Renal pelvis (tissue), 4 donors: ENCODE results near the gene CFI. TPM values are rescaled to one million over a fixed set of nuclear protein-coding genes. Genes with fewer than 3 reads are reported as not detected.
"Not testable (repeated sequence)": the region's sequence is repeated elsewhere in the genome, so short reads cannot be mapped to it uniquely, and the experiment has no call there.

Experiments
- DNase-seq: peaks from one replicate; pipeline ENCODE4 v3.0.0-alpha.2; 2013
- polyA plus RNA-seq, 3 donors: library from polyadenylated mRNA; unstranded; fragments of 120-200 nt; gene quantifications; one replicate each; pipeline ENCODE4 v1.2.1, GENCODE V29; 2013; ENCODE audit not compliant: insufficient read length in 3 of 3

CFI gene
- polyA plus RNA-seq, 3 donors = 75.2 to 79.1 (median 78.8) TPM

DNA sequence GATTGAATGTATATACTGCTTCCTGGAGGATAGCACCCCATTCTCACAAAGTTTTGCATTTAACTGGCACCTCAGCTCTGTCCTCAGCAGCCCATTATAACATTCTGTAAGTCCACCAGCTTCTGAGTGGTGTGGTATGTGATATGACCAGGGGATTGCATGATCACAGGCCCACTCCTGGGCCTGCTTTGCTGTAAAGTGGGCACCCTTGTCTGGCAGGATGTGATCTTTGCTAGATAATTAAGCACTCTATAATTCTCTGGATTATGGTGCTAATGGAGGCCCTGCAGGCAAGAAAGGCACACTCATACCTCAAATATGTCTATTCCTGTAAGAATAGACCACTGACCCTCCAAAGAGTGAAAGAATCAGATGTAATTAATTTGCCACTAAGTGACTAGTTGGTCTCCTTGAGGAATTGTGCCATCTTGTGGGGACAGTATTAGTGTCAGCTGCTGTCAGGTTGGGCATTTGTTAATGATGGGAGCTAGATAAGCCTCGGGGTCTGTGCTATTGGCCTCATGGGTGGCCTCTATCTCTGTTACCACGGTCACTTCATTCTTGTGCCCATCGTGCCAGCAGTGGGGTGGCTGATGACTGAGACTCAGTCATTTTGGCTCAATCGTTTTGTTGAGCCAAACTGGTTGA lies 2.2 kb upstream of the CFI start:
- DNase-seq = peak; percentile 36

DNA sequence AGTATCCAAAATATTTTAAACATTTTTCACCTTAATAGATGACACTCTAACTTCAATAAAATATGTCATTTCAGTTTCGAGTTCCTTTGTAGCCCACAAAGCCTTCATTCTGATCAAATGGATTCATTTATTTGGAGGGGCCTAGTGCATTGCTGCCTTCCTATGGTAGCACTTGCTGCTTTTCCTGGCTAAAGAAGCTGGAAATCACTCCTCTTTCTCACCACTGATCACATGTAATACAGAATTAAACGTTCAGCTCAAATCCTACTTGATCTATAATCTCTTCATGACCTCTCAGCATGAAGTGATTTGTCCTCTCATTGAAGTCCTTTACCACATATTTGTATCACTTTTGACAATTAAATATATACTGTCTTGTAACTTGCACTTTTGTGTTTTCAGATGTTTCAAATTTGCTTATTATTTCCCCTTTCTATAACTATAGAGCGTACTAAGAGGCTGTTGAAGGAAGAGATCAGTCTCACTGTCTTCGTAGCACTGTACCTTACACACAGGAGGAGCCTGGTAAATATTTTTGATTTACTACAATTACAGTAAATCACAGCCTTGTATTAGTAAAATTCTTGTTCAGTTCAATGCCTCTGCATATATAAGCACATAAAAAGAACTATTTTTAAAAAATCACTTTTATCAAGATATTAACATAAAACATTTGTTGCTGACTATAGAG lies 555 bp downstream of the CFI start:
- DNase-seq = no peak

- no peak for DNase-seq
These were observed 2.9 kb downstream of the CFI start for GRCh38 chr4:109798866-109799265.

- no peak for DNase-seq
These were observed 6.7 kb downstream of the CFI start for GRCh38 chr4:109795059-109795458.

DNA sequence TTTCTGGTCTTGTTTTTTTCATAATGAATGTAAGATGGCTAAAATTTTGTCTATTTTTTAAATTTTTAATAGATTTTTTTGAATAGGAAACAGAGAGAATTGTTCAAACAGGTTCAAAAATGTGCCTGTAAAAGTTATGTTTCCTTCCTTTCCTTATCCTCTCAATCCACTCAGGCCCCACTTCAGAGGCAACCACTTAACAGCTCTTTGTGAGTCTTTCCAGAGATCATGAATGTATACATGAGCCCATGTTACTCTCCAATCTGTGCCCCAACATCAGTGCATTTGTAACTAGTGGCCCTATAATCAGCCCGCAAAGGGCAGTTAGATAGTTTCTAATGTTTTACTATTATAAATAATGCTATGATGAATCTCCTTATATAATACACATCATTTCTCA lies 14.0 kb downstream of the CFI start:
- DNase-seq = no peak

DNA sequence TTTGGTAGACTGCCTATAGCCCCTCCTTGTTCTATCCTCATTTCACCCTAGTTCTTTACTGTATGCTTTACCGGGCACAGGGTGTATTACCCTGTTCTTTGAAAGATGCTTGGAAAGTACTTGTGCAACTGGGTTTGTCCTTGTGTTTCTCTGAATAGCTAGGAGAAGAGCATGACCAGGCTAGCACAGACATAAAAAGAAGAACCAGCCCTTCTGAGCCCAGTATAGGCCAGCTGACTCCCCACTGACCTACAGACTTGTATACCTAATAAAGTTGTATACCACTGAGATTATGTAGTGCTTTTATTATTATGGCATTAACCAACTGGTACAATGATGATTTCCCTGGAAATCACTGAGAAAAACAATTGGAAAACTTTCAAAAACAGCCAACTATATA lies 15.0 kb downstream of the CFI start:
- DNase-seq = no peak

- not testable (repeated sequence) for DNase-seq
These were observed 19.7 kb downstream of the CFI start for GRCh38 chr4:109782092-109782491.

DNA sequence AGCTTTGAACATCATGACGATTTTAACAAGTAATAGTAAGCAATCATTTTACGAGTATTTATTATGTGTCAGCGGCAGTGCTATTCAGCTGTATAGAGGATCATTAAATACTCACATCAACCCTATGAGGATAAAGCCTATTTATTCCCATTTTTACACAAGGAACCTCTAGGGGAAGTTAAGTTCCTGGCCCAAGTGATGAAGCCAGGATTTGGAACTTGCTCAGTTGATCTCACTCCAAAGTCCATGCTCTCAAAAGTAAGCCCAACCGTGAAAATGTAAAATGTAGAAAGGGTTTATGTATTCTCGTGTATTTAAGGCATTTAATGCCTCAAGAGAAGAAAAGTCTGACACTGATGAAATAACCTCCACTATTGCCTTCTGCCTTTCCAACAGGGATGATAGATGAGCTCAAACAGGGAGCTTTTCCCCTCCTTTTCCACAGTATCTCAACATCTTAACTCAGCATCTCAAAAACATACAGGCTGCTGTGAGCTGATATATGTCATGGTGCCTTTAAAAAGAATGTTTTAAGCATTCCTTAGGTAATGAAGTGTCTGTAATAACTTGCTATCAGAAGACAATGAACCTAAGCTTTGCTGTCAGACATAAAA lies 36.9 kb downstream of the CFI start:
- DNase-seq = no peak

DNA sequence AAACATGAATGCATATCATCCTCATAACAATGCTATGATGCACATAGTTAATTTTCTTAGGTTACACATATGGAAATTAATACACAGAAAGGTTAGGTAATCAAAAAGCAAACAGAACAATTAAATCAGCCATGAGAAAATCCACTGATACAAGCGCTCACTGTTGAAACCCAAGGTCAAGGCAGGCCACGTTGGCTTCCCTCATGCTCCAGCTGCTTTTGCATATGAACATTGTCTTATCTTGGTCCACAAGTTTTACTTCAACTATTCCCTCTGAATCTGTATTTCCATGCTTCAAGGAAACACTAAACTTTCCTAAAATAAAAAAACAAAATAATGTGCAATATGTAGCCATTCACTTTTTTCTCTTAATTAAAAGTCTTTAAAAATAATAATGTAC lies 37.4 kb downstream of the CFI start:
- no peak for DNase-seq

DNA sequence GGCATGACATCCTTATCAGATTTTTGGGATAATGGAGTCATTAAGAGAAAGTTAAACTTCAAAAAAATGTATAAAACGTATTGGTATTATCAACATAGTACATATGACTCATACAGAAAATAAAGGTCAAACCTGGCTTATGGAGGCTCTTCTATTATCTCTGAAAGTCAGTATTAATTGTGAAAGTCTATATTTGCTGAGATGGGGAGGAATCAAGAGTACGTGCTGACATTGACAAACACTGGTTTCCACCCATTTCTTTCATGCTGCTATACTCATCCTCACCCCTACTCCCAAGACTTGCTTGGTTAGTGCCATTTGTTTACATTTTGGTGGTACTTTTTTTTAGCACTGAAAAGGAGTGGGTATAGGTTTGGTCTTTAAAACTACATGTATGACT lies 41.1 kb downstream of the CFI start:
- no peak for DNase-seq

DNA sequence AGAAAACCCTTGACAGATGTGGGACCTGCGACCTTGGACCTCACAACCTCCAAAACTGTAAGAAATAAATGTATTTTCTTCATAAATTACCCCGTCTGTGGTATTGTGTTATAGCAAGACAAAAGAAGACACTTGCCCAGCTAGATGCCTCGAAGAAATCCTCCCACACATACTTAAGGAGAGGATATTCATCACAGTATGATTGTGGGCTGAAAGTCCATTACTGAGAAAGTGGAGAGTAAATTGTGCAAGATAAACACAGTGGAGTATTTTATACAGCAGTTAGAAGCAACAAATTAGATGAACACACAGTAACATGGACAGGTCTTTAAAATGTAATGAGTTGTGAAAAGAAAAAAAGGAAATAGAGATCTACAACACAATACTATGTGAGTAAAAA lies 46.1 kb downstream of the CFI start:
- DNase-seq = no peak

- no peak for DNase-seq
These were observed 47.5 kb downstream of the CFI start for GRCh38 chr4:109754093-109754857.

GRCh38 chr4:109752525-109752924 lies 49.3 kb downstream of the CFI start:
- no peak for DNase-seq

- DNase-seq = no peak
These were observed 49.9 kb downstream of the CFI start for GRCh38 chr4:109751852-109752251.

GRCh38 chr4:109750652-109751244 lies 51.1 kb downstream of the CFI start:
- no peak for DNase-seq

DNA sequence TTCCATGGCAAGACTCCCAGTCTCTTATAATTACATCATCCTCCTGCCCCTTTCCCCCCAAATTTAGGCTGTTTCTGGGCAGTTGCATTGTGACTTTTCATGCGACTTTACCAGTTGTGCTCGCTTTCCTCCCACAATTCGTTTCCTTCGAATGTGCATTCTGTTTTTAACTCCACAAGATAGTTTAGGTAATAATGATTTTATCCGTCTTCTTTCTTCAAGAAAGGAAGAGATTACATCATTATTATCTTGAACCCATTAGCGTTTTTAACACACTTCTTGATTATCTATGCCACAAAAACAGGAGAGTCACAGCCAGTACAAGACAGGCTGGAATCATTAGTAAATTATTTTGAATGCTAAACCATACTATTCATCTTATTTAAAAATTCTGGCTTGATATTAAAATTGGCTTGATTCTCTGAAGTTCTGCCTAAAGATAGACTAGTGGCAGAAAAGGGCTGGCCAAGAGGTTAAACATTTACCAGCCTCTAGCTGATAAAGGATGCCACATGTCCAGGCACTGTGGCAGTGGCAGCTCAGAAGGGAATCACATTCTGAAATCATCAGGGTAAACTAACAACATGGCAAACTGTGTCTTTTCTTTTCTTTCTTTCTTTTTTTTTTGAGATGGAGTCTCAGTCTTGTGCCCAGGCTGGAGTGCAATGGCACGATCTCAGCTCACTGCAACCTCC lies 52.3 kb downstream of the CFI start:
- no peak for DNase-seq

DNA sequence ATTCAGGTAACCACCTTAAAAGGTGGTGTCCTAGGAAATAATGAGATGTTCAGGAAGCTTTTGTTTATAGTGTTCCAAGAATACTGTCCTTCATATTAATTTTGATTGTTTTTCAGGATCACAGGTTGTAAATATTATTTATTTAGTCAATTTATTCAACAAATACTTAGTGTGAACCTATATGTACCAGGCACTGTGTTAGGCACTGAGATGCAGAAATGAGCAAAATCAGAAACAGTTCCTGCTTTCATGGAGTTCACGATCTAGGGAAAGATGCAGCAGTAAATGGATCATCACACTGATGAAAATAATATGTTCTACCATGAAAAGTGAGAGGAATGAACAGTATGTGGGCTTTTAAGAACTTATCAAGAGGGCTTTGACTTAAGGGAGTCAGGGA lies 53.7 kb downstream of the CFI start:
- no peak for DNase-seq

GRCh38 chr4:109746728-109747127 lies 55.1 kb downstream of the CFI start:
- DNase-seq = no peak

GRCh38 chr4:109745830-109746229 lies 56.0 kb downstream of the CFI start:
- DNase-seq = no peak

DNA sequence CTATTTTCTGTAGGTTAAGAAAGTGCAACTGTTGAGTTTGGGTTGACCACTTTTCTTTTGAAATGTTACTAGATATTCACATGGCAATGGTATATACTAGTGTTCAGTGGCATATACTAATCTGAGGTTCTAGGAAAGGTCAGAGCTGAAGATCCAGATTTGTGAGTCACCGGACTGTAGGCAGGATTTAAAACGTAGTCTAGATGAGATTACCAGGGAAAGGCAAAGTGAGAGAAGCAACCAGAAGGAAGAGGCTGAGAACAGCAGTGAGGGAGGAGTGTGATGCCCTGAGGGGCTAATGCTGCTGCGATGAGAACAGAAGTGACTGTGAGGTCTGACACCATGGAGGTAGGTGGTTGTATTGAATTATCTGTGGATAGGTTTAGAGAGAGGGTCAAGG lies 62.3 kb downstream of the CFI start:
- DNase-seq = no peak

- DNase-seq = no peak
These were observed 63.5 kb downstream of the CFI start for GRCh38 chr4:109738104-109738872.
